ENCODE results near the gene STK39. TPM values are rescaled to one million over a fixed set of nuclear protein-coding genes. Genes with fewer than 3 reads are reported as not detected.

STK39 gene
- total RNA-seq, 1 donor from 2014 or later, result 28.2 TPM

GRCh38 chr2:168256448-168256847 lies 9.1 kb upstream of the STK39 start:
- peaks cover 2% of the 10 kb centered on the region for H3K27me3 Mint-ChIP-seq (ENCODE audit: low read depth)
- DNase-seq (ENCODE audit: low read depth, low spot score), result no peak
- no peak overlapping the region for H3K4me3 Mint-ChIP-seq
- H3K27ac Mint-ChIP-seq (ENCODE audit: unreplicated experiment), result no peak overlapping the region
- no peaks in the 10 kb centered on the region for H3K4me1 Mint-ChIP-seq
- H3K9me3 Mint-ChIP-seq, result peaks cover 8% of the 10 kb centered on the region
- TF ChIP-seq, protein P1, sequence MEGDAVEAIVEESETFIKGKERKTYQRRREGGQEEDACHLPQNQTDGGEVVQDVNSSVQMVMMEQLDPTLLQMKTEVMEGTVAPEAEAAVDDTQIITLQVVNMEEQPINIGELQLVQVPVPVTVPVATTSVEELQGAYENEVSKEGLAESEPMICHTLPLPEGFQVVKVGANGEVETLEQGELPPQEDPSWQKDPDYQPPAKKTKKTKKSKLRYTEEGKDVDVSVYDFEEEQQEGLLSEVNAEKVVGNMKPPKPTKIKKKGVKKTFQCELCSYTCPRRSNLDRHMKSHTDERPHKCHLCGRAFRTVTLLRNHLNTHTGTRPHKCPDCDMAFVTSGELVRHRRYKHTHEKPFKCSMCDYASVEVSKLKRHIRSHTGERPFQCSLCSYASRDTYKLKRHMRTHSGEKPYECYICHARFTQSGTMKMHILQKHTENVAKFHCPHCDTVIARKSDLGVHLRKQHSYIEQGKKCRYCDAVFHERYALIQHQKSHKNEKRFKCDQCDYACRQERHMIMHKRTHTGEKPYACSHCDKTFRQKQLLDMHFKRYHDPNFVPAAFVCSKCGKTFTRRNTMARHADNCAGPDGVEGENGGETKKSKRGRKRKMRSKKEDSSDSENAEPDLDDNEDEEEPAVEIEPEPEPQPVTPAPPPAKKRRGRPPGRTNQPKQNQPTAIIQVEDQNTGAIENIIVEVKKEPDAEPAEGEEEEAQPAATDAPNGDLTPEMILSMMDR (conservative IDR thresholded peaks at IDR 0.05), result no peak
- peaks cover 13% of the 10 kb centered on the region for H3K36me3 Mint-ChIP-seq (ENCODE audit: low read depth)

DNA sequence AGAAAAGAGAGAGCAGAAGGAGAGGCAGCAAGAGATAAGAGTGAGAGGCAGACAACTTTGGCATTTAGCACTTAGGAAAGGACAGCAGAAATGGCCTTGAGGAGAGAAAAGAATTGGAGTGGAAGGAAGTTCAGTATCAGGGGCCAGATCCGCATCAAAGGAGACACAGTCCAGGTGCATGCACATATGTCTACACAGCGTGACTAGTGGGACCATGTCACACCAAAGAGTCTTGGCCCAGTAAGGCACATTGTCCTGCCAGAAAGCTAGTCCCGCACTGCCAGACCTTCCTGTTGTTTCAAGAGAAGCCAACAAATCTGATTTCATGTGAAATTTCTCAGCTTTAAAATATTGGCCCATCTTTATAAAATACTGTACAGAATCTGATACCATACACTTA lies 8.5 kb upstream of the STK39 start:
- no peaks in the 10 kb centered on the region for H3K4me1 Mint-ChIP-seq
- DNase-seq (ENCODE audit: low read depth, low spot score), result no peak
- H3K27ac Mint-ChIP-seq (ENCODE audit: unreplicated experiment), result no peak overlapping the region
- peaks cover 8% of the 10 kb centered on the region for H3K9me3 Mint-ChIP-seq
- TF ChIP-seq, protein P1 (conservative IDR thresholded peaks at IDR 0.05), result no peak
- H3K4me3 Mint-ChIP-seq, result no peak overlapping the region
- H3K36me3 Mint-ChIP-seq (ENCODE audit: low read depth), result peaks cover 13% of the 10 kb centered on the region
- peaks cover 2% of the 10 kb centered on the region for H3K27me3 Mint-ChIP-seq (ENCODE audit: low read depth)

GRCh38 chr2:168255103-168255502 lies 7.7 kb upstream of the STK39 start:
- no peak overlapping the region for H3K27ac Mint-ChIP-seq (ENCODE audit: unreplicated experiment)
- peaks cover 13% of the 10 kb centered on the region for H3K36me3 Mint-ChIP-seq (ENCODE audit: low read depth)

DNA sequence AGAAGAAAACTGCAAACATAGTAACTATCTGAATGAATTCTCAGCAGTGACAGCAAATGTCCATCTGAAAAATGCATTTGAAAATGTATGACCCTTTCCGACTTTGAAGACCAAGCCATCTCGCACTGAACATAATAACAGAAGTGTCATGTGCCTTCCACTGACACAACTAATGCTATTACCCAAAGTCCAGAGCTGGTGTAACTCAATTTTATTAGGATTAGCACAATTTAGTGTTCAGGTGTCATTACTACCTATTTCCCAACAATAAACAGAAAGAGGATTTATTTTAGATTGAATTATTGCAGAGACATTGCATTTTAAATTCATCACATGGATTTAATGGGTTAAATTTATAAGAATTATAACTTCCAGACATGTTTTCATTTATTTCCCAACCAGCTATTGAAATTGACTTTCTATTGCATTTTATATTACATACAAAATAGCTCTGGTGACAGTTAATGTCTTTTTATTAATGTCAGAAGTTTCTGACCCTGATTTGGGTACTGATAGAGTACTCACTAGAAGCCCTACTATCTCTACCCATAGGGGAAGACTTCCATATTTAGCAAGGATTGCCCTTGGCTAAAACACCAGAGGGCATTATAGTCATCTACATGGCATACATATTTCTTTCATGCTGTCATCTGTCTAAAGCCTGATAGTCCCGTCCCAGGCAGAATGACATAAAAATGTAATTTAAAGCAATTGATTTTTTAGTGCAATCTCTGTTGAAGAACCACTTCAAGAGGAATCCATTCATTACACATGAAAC lies 7.0 kb upstream of the STK39 start:
- no peaks in the 10 kb centered on the region for H3K4me1 Mint-ChIP-seq
- H3K27me3 Mint-ChIP-seq (ENCODE audit: low read depth), result peaks cover 8% of the 10 kb centered on the region
- no peak for DNase-seq (ENCODE audit: low read depth, low spot score)
- TF ChIP-seq, protein P1 (conservative IDR thresholded peaks at IDR 0.05), result no peak
- H3K9me3 Mint-ChIP-seq, result peaks cover 8% of the 10 kb centered on the region
- no peak overlapping the region for H3K4me3 Mint-ChIP-seq
- H3K36me3 Mint-ChIP-seq (ENCODE audit: low read depth), result peaks cover 13% of the 10 kb centered on the region
- H3K27ac Mint-ChIP-seq (ENCODE audit: unreplicated experiment), result no peak overlapping the region

More at GRCh38 chr2:168255103-168255502, 7.7 kb upstream of the STK39 start:
- Mint-ChIP-seq H3K9me3 (peaks cover 8% of the 10 kb centered on the region), H3K4me1 (no peaks in the 10 kb centered on the region), H3K4me3 (no peak overlapping the region), H3K27me3 (ENCODE audit: low read depth) (peaks cover 3% of the 10 kb centered on the region)
- no peak for DNase-seq (ENCODE audit: low read depth, low spot score)
- TF ChIP-seq, protein P1 (conservative IDR thresholded peaks at IDR 0.05), result no peak

GRCh38 chr2:168253379-168253778 lies 6.0 kb upstream of the STK39 start:
- Mint-ChIP-seq H3K36me3 (ENCODE audit: low read depth) (peaks cover 5% of the 10 kb centered on the region), H3K4me1 (peaks cover 8% of the 10 kb centered on the region), H3K27me3 (ENCODE audit: low read depth) (peaks cover 15% of the 10 kb centered on the region), H3K27ac (ENCODE audit: unreplicated experiment) (no peak overlapping the region), H3K9me3 (peaks cover 3% of the 10 kb centered on the region), H3K4me3 (no peak overlapping the region)
- DNase-seq (ENCODE audit: low read depth, low spot score), result no peak
- TF ChIP-seq, protein P1 (conservative IDR thresholded peaks at IDR 0.05), result no peak

All from neural crest cell (in vitro differentiated cells).